GM13977 (cell line): Measurements from ENCODE around the gene BCAS3.

Experiments
- DNase-seq: peaks from one replicate; pipeline ENCODE4 v3.0.0; 2012; ENCODE audit warnings: low spot score
- CTCF ChIP-seq: IDR thresholded peaks from 2 replicates; pipeline ENCODE4 v1.5.1; 2012; ENCODE audit warnings: mild to moderate bottlenecking, control low read depth; ENCODE audit not compliant: insufficient read depth; ENCODE audit errors: extremely low read depth, missing control alignments
- in situ Hi-C: fragments of 300-500 bp; cut with MboI; formaldehyde crosslinking; loops from one replicate; pipeline ENCODE4 v1.12.0; 2022; ENCODE audit warnings: low sequenced_read_pairs, low pct_unique_long_range_greater_than_20kb, mixed read lengths, inconsistent platforms; ENCODE audit not compliant: unreplicated experiment

Gene BCAS3

GRCh38 chr17:61047515-61047914 lies 369.9 kb downstream of the BCAS3 start:
- TF ChIP-seq CTCF, result no peak
- no peak for DNase-seq
- in situ Hi-C loops, result no loop called here

GRCh38 chr17:61048376-61049106 lies 370.9 kb downstream of the BCAS3 start:
- TF ChIP-seq CTCF, result no peak
- in situ Hi-C loops, result no loop called here
- no peak for DNase-seq

- no peak for TF ChIP-seq CTCF
- DNase-seq, result no peak
- in situ Hi-C loops, result no loop called here
Observed at GRCh38 chr17:61053469-61053868, 375.8 kb downstream of the BCAS3 start.

- no peak for TF ChIP-seq CTCF
- no peak for DNase-seq
- in situ Hi-C loops, result no loop called here
Observed at GRCh38 chr17:61054436-61054835, 376.8 kb downstream of the BCAS3 start.

- no peak for TF ChIP-seq CTCF
- in situ Hi-C loops, result no loop called here
- DNase-seq, result no peak
Observed at GRCh38 chr17:61057257-61057656, 379.6 kb downstream of the BCAS3 start.

GRCh38 chr17:61058066-61058465 lies 380.4 kb downstream of the BCAS3 start:
- no peak for TF ChIP-seq CTCF

More at GRCh38 chr17:61058066-61058465, 380.4 kb downstream of the BCAS3 start:
- DNase-seq, result no peak
- in situ Hi-C loops, result no loop called here
